ENCODE data around the gene NOXO1. TPM values are rescaled to one million over a fixed set of nuclear protein-coding genes. Genes with fewer than 3 reads are reported as not detected.

Gene NOXO1
- total RNA-seq: under 1 TPM in 1 of 2 experiments, not detected in 1; 0.26 TPM

- Mint-ChIP-seq H3K36me3 (peaks cover 8% of the 10 kb centered on the region), H3K4me3 (peak within 1 kb of the TSS; percentile 7), H3K4me1 (peaks cover 13% of the 10 kb centered on the region), H3K27ac (no peak within 1 kb of the TSS), H3K27me3 (peaks cover 39% of the 10 kb centered on the region), H3K9me3 (ENCODE audit: low read depth) (no peaks in the 10 kb centered on the region)
- ATAC-seq (no peak), DNase-seq (no peak)
- CTCF ChIA-PET: interaction anchor here (1.4 to 4.5 kb wide), 4 partner anchors 10 to 159 kb away, joined by 3 to 22 read pairs (median 10); partner anchors contain the start of gene TBL3
These were observed at the start of gene NOXO1 for GRCh38 chr16:1981398-1981836. Gene NOXO1 (minus strand): TSS chr16:1981469. CDS start chr16:1981179, 290 bp downstream.

- H3K27ac Mint-ChIP-seq: no peak overlapping the region
- CTCF ChIA-PET: interaction anchor here (3.3 kb wide), 1 partner anchor 111 kb away, joined by 17 read pairs; no protein-coding TSS in a partner anchor
- H3K4me3 Mint-ChIP-seq: no peak overlapping the region
- H3K27me3 Mint-ChIP-seq: peaks cover 22% of the 10 kb centered on the region
- no peak for ATAC-seq
- peaks cover 4% of the 10 kb centered on the region for H3K4me1 Mint-ChIP-seq
- no peaks in the 10 kb centered on the region for H3K9me3 Mint-ChIP-seq (ENCODE audit: low read depth)
- DNase-seq: no peak
- no peaks in the 10 kb centered on the region for H3K36me3 Mint-ChIP-seq
These were observed 48.8 kb upstream of the NOXO1 start for GRCh38 chr16:2030036-2030435.

- Mint-ChIP-seq H3K27me3 (peaks cover 22% of the 10 kb centered on the region), H3K36me3 (no peaks in the 10 kb centered on the region), H3K4me1 (peaks cover 5% of the 10 kb centered on the region), H3K27ac (no peak overlapping the region), H3K4me3 (no peak overlapping the region), H3K9me3 (ENCODE audit: low read depth) (no peaks in the 10 kb centered on the region)
- no peak for DNase-seq
- ATAC-seq: no peak
- CTCF ChIA-PET: interaction anchor here (3.3 kb wide), 1 partner anchor 112 kb away, joined by 17 read pairs; no protein-coding TSS in a partner anchor
These were observed 48.1 kb upstream of the NOXO1 start for GRCh38 chr16:2029350-2029749.

- Mint-ChIP-seq H3K27me3 (peaks cover 22% of the 10 kb centered on the region), H3K4me3 (no peak overlapping the region), H3K36me3 (no peaks in the 10 kb centered on the region), H3K27ac (no peak overlapping the region), H3K4me1 (peaks cover 8% of the 10 kb centered on the region), H3K9me3 (ENCODE audit: low read depth) (no peaks in the 10 kb centered on the region)
- ATAC-seq (no peak), DNase-seq (no peak)
- CTCF ChIA-PET: interaction anchor here (0.9 to 3.3 kb wide), 2 partner anchors 25 to 112 kb away, joined by 3 to 17 read pairs; no protein-coding TSS in a partner anchor
These were observed 47.5 kb upstream of the NOXO1 start for GRCh38 chr16:2028620-2029220.

- Mint-ChIP-seq H3K4me3 (no peak overlapping the region), H3K27ac (no peak overlapping the region), H3K36me3 (no peaks in the 10 kb centered on the region), H3K27me3 (peaks cover 22% of the 10 kb centered on the region), H3K9me3 (ENCODE audit: low read depth) (no peaks in the 10 kb centered on the region), H3K4me1 (peaks cover 10% of the 10 kb centered on the region)
- CTCF ChIA-PET: interaction anchor here (0.9 to 3.3 kb wide), 4 partner anchors 11 to 113 kb away, joined by 3 to 17 read pairs (median 4); no protein-coding TSS in a partner anchor
- DNase-seq (no peak), ATAC-seq (no peak)
These were observed 46.9 kb upstream of the NOXO1 start for GRCh38 chr16:2028146-2028545.

GRCh38 chr16:2027024-2028010 lies 46.0 kb upstream of the NOXO1 start:
- Mint-ChIP-seq H3K4me3 (peak overlapping the region; percentile 51), H3K4me1 (peaks cover 17% of the 10 kb centered on the region), H3K27ac (no peak overlapping the region), H3K36me3 (no peaks in the 10 kb centered on the region), H3K9me3 (ENCODE audit: low read depth) (no peaks in the 10 kb centered on the region), H3K27me3 (peaks cover 27% of the 10 kb centered on the region)
- DNase-seq: no peak
- peak; percentile 10 for ATAC-seq
- CTCF ChIA-PET: interaction anchor here (0.6 to 3.3 kb wide), 5 partner anchors 11 to 120 kb away, joined by 3 to 17 read pairs (median 3); no protein-coding TSS in a partner anchor

- no peaks in the 10 kb centered on the region for H3K9me3 Mint-ChIP-seq (ENCODE audit: low read depth)
- CTCF ChIA-PET: interaction anchor here (1.9 to 4.6 kb wide), 3 partner anchors 21 to 128 kb away, joined by 5 to 28 read pairs (median 17); partner anchors contain the start of genes NTHL1, TRAF7 and TSC2
- peak; percentile 25 for ATAC-seq
- no peaks in the 10 kb centered on the region for H3K36me3 Mint-ChIP-seq
- H3K27ac Mint-ChIP-seq: no peak within 1 kb of the TSS
- peaks cover 29% of the 10 kb centered on the region for H3K27me3 Mint-ChIP-seq
- no peak for DNase-seq
- H3K4me3 Mint-ChIP-seq: peak within 1 kb of the TSS; percentile 51
- H3K4me1 Mint-ChIP-seq: peaks cover 17% of the 10 kb centered on the region
These were observed 45.3 kb upstream of the NOXO1 start, which contains the start of gene NHERF2 for GRCh38 chr16:2026461-2027023. Gene NHERF2 (plus strand): TSS chr16:2026902. CDS start chr16:2027006, 104 bp downstream.

GRCh38 chr16:2025878-2026460 lies 44.7 kb upstream of the NOXO1 start:
- no peak overlapping the region for H3K27ac Mint-ChIP-seq
- H3K9me3 Mint-ChIP-seq (ENCODE audit: low read depth): no peaks in the 10 kb centered on the region
- no peak for ATAC-seq
- DNase-seq: no peak
- H3K27me3 Mint-ChIP-seq: peaks cover 35% of the 10 kb centered on the region
- H3K4me1 Mint-ChIP-seq: peaks cover 17% of the 10 kb centered on the region
- H3K4me3 Mint-ChIP-seq: no peak overlapping the region
- CTCF ChIA-PET: interaction anchor here (1.1 to 7.6 kb wide), 5 partner anchors 10 to 128 kb away, joined by 5 to 118 read pairs (median 7); partner anchors contain the start of genes NTHL1, TRAF7 and TSC2
- no peaks in the 10 kb centered on the region for H3K36me3 Mint-ChIP-seq

- Mint-ChIP-seq H3K4me1 (peaks cover 17% of the 10 kb centered on the region), H3K9me3 (ENCODE audit: low read depth) (no peaks in the 10 kb centered on the region), H3K27ac (no peak overlapping the region), H3K4me3 (no peak overlapping the region), H3K36me3 (no peaks in the 10 kb centered on the region), H3K27me3 (peaks cover 40% of the 10 kb centered on the region)
- DNase-seq: no peak
- no peak for ATAC-seq
- CTCF ChIA-PET: interaction anchor here (1.1 to 7.6 kb wide), 5 partner anchors 9 to 129 kb away, joined by 5 to 118 read pairs (median 7); partner anchors contain the start of genes NTHL1, TRAF7 and TSC2
These were observed 44.0 kb upstream of the NOXO1 start for GRCh38 chr16:2025251-2025650.

GRCh38 chr16:2024032-2024420 lies 42.8 kb upstream of the NOXO1 start:
- Mint-ChIP-seq H3K4me1 (peaks cover 17% of the 10 kb centered on the region), H3K27ac (peak overlapping the region; percentile 30), H3K9me3 (ENCODE audit: low read depth) (no peaks in the 10 kb centered on the region), H3K36me3 (no peaks in the 10 kb centered on the region), H3K4me3 (no peak overlapping the region), H3K27me3 (peaks cover 43% of the 10 kb centered on the region)
- no peak for DNase-seq
- no peak for ATAC-seq
- CTCF ChIA-PET: interaction anchor here (1.2 to 7.6 kb wide), 5 partner anchors 113 to 130 kb away, joined by 5 to 118 read pairs (median 9); partner anchors contain the start of genes RAB26 and TRAF7

- CTCF ChIA-PET: interaction anchor here (0.6 to 7.6 kb wide), 22 partner anchors 9 to 454 kb away, joined by 3 to 118 read pairs (median 4); partner anchors contain the start of genes MSRB1, NTHL1, PKD1 and RAB26
- Mint-ChIP-seq H3K36me3 (no peaks in the 10 kb centered on the region), H3K27me3 (peaks cover 45% of the 10 kb centered on the region), H3K27ac (peak overlapping the region; percentile 64), H3K9me3 (ENCODE audit: low read depth) (no peaks in the 10 kb centered on the region), H3K4me3 (peak overlapping the region; percentile 56), H3K4me1 (peaks cover 17% of the 10 kb centered on the region)
- DNase-seq (peak; percentile 95), ATAC-seq (peak; percentile 82)
These were observed 42.1 kb upstream of the NOXO1 start for GRCh38 chr16:2023092-2024031.

All from activated CD8-positive, alpha-beta memory T cell treated with anti-CD3 and anti-CD28 coated beads, Interleukin-2, amount 10 ng/mL, durations not matched to agents 7 days and 5 days (primary cell).